ENCODE measurements around the gene MAP3K7.

MAP3K7 gene

GRCh38 chr6:90483116-90483839 lies 103.6 kb downstream of the MAP3K7 start:
- no peak for DNase-seq

- no peak for DNase-seq
Observed at GRCh38 chr6:90480666-90481065, 106.2 kb downstream of the MAP3K7 start.

GRCh38 chr6:90479603-90479926 lies 107.3 kb downstream of the MAP3K7 start:
- DNase-seq = no peak

GRCh38 chr6:90478789-90479602 lies 107.9 kb downstream of the MAP3K7 start:
- peak; percentile 17 for DNase-seq

GRCh38 chr6:90478278-90478677 lies 108.6 kb downstream of the MAP3K7 start:
- DNase-seq = no peak

GRCh38 chr6:90477366-90477765 lies 109.5 kb downstream of the MAP3K7 start:
- no peak for DNase-seq

GRCh38 chr6:90472716-90473115 lies 114.2 kb downstream of the MAP3K7 start:
- DNase-seq = no peak

- no peak for DNase-seq
Observed at GRCh38 chr6:90471263-90471662, 115.6 kb downstream of the MAP3K7 start.

GRCh38 chr6:90469906-90470305 lies 117.0 kb downstream of the MAP3K7 start:
- DNase-seq = no peak

GRCh38 chr6:90468859-90469258 lies 118.0 kb downstream of the MAP3K7 start:
- DNase-seq = no peak

- DNase-seq = no peak
Observed at GRCh38 chr6:90468080-90468479, 118.8 kb downstream of the MAP3K7 start.

- DNase-seq = no peak
Observed at GRCh38 chr6:90467546-90467945, 119.3 kb downstream of the MAP3K7 start.

- DNase-seq = no peak
Observed at GRCh38 chr6:90466154-90466940, 120.5 kb downstream of the MAP3K7 start.

- DNase-seq = no peak
Observed at GRCh38 chr6:90465686-90466085, 121.2 kb downstream of the MAP3K7 start.

- DNase-seq = no peak
Observed at GRCh38 chr6:90464507-90464906, 122.4 kb downstream of the MAP3K7 start.

- no peak for DNase-seq
Observed at GRCh38 chr6:90463874-90464273, 123.0 kb downstream of the MAP3K7 start.
